Activated T-helper 17 cell treated with anti-CD3 and anti-CD28 coated beads, Interleukin-2, amount 50 U/mL, for 72 hours (primary cell): ENCODE data around the gene TUNAR. TPM values are rescaled to one million over a fixed set of nuclear protein-coding genes. Genes with fewer than 3 reads are reported as not detected.

ENCODE experiments used
- ATAC-seq: fragments of 150-1000 bp; cut with Tn5 transposase; replicated peaks from 2 replicates; pipeline ENCODE4 v1.10.0; 2021; ENCODE audit warnings: mild to moderate bottlenecking, moderate library complexity
- H3K27ac Mint-ChIP-seq: one replicate; pipeline ENCODE4 v1.8.0; 2022; ENCODE audit warnings: mixed read lengths
- H3K27me3 Mint-ChIP-seq: one replicate; pipeline ENCODE4 v1.8.0; 2022; ENCODE audit warnings: mixed read lengths
- H3K36me3 Mint-ChIP-seq: one replicate; pipeline ENCODE4 v1.8.0; 2022; ENCODE audit warnings: low read depth, mild to moderate bottlenecking, mixed read lengths
- H3K4me1 Mint-ChIP-seq: one replicate; pipeline ENCODE4 v1.8.0; 2022; ENCODE audit warnings: mixed read lengths
- H3K4me3 Mint-ChIP-seq: one replicate; pipeline ENCODE4 v1.8.0; 2022; ENCODE audit warnings: mild to moderate bottlenecking, mixed read lengths
- H3K9me3 Mint-ChIP-seq: one replicate; pipeline ENCODE4 v1.8.0; 2022; ENCODE audit warnings: mixed read lengths
- total RNA-seq, 2 donors: library from RNA; stranded (reverse); gene quantifications; one replicate each; pipeline ENCODE4 v1.2.3, GENCODE V29; 2022

Gene TUNAR
- total RNA-seq, 2 donors from 2014 or later: not detected

DNA sequence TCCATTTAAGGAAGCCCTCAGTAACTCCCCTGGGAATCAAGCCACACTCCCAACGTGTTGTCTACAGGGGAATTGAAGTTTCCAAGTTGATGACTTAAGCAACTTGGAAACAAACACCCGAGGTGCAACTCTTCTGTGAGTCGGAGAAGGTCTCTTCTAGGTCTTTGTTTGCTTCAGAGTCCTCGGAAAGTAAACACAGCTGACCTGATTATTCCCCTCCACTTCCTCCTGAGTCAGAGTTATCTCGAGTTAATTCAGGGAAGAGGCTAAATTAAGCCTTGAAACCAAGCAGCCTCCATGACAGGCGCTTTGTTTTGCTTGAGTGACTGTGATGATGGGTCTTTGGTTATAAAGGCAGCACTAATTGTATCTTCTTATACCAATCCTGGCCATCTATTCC lies 41.8 kb downstream of the TUNAR start:
- Mint-ChIP-seq H3K27ac (no peak overlapping the region), H3K4me1 (no peaks in the 10 kb centered on the region), H3K9me3 (no peaks in the 10 kb centered on the region), H3K36me3 (no peaks in the 10 kb centered on the region), H3K4me3 (no peak overlapping the region), H3K27me3 (peaks cover 38% of the 10 kb centered on the region)
- ATAC-seq: no peak

- Mint-ChIP-seq H3K27ac (no peak overlapping the region), H3K4me1 (no peaks in the 10 kb centered on the region), H3K9me3 (no peaks in the 10 kb centered on the region), H3K27me3 (peaks cover 43% of the 10 kb centered on the region), H3K4me3 (no peak overlapping the region), H3K36me3 (no peaks in the 10 kb centered on the region)
- ATAC-seq: no peak
Observed at GRCh38 chr14:95920769-95921438, 44.3 kb downstream of the TUNAR start.

GRCh38 chr14:95922080-95922479 lies 45.4 kb downstream of the TUNAR start:
- no peaks in the 10 kb centered on the region for H3K4me1 Mint-ChIP-seq
- H3K4me3 Mint-ChIP-seq: no peak overlapping the region

DNA sequence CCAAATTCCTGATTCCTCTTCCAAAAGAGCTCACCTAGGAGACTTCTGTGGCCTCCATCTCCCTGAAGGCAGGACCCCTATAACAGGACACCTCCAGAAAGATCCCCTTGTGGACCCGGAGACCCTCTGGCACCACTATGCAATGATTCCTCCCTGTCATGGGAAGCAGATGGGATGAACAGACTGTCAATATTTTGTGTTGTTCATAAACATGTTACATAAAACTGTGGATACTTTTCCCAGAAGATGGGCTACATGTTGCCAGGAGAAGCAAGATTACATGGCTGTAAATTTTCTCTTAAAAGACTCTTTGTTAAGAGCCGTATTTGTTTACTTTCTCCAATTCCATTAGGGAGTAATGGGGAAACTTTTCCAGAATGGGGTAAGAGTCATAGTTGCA lies 52.1 kb downstream of the TUNAR start:
- H3K27me3 Mint-ChIP-seq: peaks cover 31% of the 10 kb centered on the region

More at GRCh38 chr14:95922080-95922479, 45.4 kb downstream of the TUNAR start:
- Mint-ChIP-seq H3K36me3 (no peaks in the 10 kb centered on the region), H3K27me3 (peaks cover 38% of the 10 kb centered on the region), H3K27ac (no peak overlapping the region), H3K9me3 (no peaks in the 10 kb centered on the region)
- ATAC-seq: no peak

DNA sequence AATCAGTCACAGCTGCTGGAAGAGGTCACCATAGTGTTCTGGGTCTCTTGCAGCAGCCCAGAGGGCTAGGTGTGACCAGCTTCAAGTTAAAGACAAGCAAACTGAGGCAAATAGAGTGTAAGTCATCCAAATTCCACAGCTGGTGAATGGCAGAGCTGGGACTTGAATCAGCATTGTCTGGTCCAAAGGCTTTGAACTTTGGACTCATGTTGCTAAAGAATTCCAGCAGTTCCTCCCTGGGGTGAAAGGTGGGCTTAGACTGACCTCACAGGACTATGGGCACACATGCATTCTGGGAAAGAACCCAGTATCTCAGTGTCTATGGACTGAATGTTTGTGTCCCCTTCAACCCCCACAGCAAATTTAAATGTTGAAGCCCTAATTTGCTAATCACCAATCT lies 54.8 kb downstream of the TUNAR start:
- Mint-ChIP-seq H3K9me3 (no peaks in the 10 kb centered on the region), H3K27ac (no peak overlapping the region), H3K27me3 (peaks cover 21% of the 10 kb centered on the region), H3K4me1 (no peaks in the 10 kb centered on the region), H3K36me3 (no peaks in the 10 kb centered on the region), H3K4me3 (no peak overlapping the region)
- ATAC-seq: no peak

More for the DNA sequence above, 52.1 kb downstream of the TUNAR start:
- Mint-ChIP-seq H3K4me3 (no peak overlapping the region), H3K36me3 (no peaks in the 10 kb centered on the region), H3K9me3 (no peaks in the 10 kb centered on the region), H3K27ac (no peak overlapping the region), H3K4me1 (no peaks in the 10 kb centered on the region)
- ATAC-seq: no peak

DNA sequence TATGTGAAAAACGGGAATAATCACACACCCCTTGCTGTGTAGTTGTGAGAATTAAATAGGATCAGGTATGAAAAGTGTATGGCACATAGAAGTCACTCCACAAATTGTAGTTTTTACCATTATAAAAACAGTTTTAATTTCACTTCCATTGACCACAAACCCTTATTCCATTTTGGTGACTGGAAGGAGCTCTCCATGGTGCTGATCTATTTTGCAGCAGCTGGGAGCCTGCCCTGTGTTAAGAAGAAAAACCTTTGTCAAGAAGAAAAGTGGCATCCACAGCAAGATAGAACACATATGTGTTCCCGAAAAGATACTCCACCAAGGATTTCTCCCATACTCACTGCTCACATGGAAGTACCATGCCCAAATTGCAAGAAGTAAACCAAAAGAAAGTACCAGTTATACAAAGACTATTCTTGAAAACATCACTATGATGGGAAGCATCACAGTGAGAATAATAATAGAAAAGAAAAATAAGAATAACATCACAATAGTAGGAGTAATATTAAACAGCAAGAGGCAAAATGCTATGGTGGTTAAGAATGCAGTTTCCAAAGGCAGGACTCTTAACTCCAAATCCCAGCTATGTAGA lies 58.7 kb downstream of the TUNAR start:
- Mint-ChIP-seq H3K27ac (no peak overlapping the region), H3K9me3 (no peaks in the 10 kb centered on the region)

DNA sequence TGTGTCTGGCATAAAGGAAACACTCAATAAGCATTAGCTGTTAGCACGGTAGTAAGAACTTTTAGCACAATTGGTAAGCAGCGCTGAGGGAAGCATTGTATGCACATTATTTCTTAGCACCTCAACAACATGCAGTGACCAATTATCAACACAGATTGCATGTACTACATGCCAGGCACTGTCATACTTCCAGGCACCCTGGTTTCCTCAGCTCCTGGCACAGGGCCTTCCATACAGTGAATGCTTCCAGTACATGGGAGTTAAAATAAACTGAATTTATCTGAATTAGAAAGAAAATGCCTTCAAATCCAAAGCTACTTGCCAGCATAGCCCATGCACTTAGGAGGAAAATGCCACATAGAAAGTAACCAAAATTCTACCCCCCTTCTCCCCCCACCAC lies 59.4 kb downstream of the TUNAR start:
- no peak overlapping the region for H3K27ac Mint-ChIP-seq
- no peak for ATAC-seq
- H3K27me3 Mint-ChIP-seq: peaks cover 19% of the 10 kb centered on the region

More for the DNA sequence above, 58.7 kb downstream of the TUNAR start:
- no peak for ATAC-seq
- no peaks in the 10 kb centered on the region for H3K4me1 Mint-ChIP-seq
- H3K36me3 Mint-ChIP-seq: no peaks in the 10 kb centered on the region
- no peak overlapping the region for H3K4me3 Mint-ChIP-seq
- peaks cover 14% of the 10 kb centered on the region for H3K27me3 Mint-ChIP-seq

DNA sequence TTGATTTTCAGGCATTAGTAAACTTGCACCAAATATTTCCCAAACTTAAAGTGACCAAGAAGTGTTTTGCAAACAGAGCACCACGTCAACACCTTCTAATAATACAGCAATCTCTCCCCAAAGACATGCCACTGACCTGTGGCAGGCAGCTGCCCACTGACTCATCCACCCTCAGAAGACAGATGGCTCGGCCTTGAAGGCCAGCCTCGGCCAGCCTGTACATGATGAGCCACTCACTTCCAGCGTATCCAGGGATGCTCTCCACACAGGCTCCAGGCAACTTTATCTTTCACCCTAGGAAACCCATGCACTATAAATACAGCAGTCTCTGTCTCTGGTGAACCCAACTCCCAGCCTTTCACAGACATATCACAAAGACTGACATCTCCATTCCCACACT lies 62.7 kb downstream of the TUNAR start:
- H3K4me1 Mint-ChIP-seq: no peaks in the 10 kb centered on the region
- no peak overlapping the region for H3K27ac Mint-ChIP-seq
- H3K36me3 Mint-ChIP-seq: no peaks in the 10 kb centered on the region
- no peak overlapping the region for H3K4me3 Mint-ChIP-seq
- ATAC-seq: no peak
- H3K27me3 Mint-ChIP-seq: peaks cover 22% of the 10 kb centered on the region
- peaks cover 3% of the 10 kb centered on the region for H3K9me3 Mint-ChIP-seq

More for the DNA sequence above, 59.4 kb downstream of the TUNAR start:
- Mint-ChIP-seq H3K4me3 (no peak overlapping the region), H3K36me3 (no peaks in the 10 kb centered on the region), H3K4me1 (no peaks in the 10 kb centered on the region), H3K9me3 (peaks cover 2% of the 10 kb centered on the region)

- Mint-ChIP-seq H3K9me3 (peaks cover 7% of the 10 kb centered on the region), H3K36me3 (no peaks in the 10 kb centered on the region), H3K4me3 (no peak overlapping the region), H3K27ac (no peak overlapping the region), H3K4me1 (no peaks in the 10 kb centered on the region), H3K27me3 (peaks cover 37% of the 10 kb centered on the region)
- ATAC-seq: no peak
Observed at GRCh38 chr14:95941897-95942296, 65.3 kb downstream of the TUNAR start.

DNA sequence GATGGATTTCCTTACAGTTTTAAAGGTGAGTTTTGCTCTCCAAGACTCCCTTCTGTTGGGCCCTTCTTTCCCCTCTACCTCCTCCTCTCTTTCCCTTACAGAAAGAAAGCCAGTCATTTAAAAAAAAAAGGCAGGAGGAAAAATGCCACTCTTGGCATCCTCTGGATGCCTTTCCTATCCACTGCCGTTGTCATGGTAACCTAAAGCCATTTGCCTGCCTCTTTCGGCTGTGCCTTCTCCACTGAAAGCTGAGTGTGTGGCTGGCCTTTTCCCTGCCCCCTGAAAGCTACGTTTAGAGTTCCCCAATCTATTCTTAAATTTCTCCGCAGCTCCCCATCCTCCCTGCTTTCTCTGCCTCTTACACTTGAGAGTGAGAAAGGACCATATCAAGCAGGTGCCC lies 67.1 kb downstream of the TUNAR start:
- no peaks in the 10 kb centered on the region for H3K36me3 Mint-ChIP-seq
- H3K27me3 Mint-ChIP-seq: peaks cover 43% of the 10 kb centered on the region
- no peak overlapping the region for H3K4me3 Mint-ChIP-seq
- H3K9me3 Mint-ChIP-seq: peaks cover 7% of the 10 kb centered on the region
- no peak for ATAC-seq
- H3K4me1 Mint-ChIP-seq: no peaks in the 10 kb centered on the region
- H3K27ac Mint-ChIP-seq: no peak overlapping the region

GRCh38 chr14:95944462-95944861 lies 67.8 kb downstream of the TUNAR start:
- peaks cover 41% of the 10 kb centered on the region for H3K27me3 Mint-ChIP-seq
- no peaks in the 10 kb centered on the region for H3K4me1 Mint-ChIP-seq
- ATAC-seq: no peak
- no peak overlapping the region for H3K4me3 Mint-ChIP-seq
- H3K36me3 Mint-ChIP-seq: no peaks in the 10 kb centered on the region
- peaks cover 7% of the 10 kb centered on the region for H3K9me3 Mint-ChIP-seq
- no peak overlapping the region for H3K27ac Mint-ChIP-seq

DNA sequence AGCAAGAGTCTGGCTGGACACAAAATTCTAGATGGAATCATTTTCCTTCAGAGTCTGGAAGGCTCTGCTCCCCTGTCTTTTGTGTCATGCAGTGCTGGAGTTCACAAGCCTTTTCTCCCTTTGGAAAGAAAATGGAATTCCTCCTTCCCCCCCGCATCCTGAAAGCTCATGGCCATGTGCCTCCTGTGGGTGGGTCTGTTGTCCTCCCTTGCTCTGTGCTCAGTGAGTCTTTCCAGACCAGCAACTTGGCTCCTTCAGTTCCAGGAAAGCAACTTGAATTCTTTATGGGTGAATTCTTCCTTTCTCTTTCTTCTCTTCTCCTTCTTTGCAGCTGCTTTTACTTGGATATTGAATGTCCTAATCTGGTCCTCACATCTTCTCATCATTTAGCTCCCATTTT lies 70.2 kb downstream of the TUNAR start:
- Mint-ChIP-seq H3K4me1 (no peaks in the 10 kb centered on the region), H3K27ac (no peak overlapping the region), H3K9me3 (peaks cover 4% of the 10 kb centered on the region), H3K4me3 (no peak overlapping the region), H3K36me3 (no peaks in the 10 kb centered on the region), H3K27me3 (peaks cover 38% of the 10 kb centered on the region)
- ATAC-seq: no peak

- H3K27me3 Mint-ChIP-seq: peaks cover 42% of the 10 kb centered on the region
- H3K4me3 Mint-ChIP-seq: no peak overlapping the region
- no peaks in the 10 kb centered on the region for H3K36me3 Mint-ChIP-seq
- peaks cover 4% of the 10 kb centered on the region for H3K9me3 Mint-ChIP-seq
- ATAC-seq: no peak
- H3K27ac Mint-ChIP-seq: no peak overlapping the region
- no peaks in the 10 kb centered on the region for H3K4me1 Mint-ChIP-seq
Observed at GRCh38 chr14:95948558-95948981, 71.9 kb downstream of the TUNAR start.

DNA sequence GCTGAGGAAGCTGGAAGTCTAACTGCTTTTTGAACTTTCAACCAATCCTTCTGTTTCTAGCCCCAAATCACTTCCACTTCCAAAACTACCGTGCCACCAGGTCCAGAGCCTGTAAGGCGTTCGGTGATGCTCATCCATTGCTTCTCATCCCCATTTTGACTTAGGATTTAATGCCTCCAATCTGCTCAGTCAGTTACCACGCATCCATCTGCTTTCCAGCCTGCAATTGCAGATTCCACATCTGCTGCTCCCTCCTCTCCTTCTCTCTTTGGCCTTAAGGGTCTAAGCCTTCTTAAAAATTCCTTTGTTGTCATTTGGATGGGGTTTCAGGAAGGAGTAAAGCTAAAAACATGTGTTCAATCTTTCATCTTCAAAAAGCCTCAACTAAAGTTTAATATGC lies 74.7 kb downstream of the TUNAR start:
- no peaks in the 10 kb centered on the region for H3K4me1 Mint-ChIP-seq
- H3K9me3 Mint-ChIP-seq: no peaks in the 10 kb centered on the region
- no peak overlapping the region for H3K4me3 Mint-ChIP-seq
- no peak for ATAC-seq
- no peak overlapping the region for H3K27ac Mint-ChIP-seq
- no peaks in the 10 kb centered on the region for H3K36me3 Mint-ChIP-seq
- peaks cover 44% of the 10 kb centered on the region for H3K27me3 Mint-ChIP-seq

DNA sequence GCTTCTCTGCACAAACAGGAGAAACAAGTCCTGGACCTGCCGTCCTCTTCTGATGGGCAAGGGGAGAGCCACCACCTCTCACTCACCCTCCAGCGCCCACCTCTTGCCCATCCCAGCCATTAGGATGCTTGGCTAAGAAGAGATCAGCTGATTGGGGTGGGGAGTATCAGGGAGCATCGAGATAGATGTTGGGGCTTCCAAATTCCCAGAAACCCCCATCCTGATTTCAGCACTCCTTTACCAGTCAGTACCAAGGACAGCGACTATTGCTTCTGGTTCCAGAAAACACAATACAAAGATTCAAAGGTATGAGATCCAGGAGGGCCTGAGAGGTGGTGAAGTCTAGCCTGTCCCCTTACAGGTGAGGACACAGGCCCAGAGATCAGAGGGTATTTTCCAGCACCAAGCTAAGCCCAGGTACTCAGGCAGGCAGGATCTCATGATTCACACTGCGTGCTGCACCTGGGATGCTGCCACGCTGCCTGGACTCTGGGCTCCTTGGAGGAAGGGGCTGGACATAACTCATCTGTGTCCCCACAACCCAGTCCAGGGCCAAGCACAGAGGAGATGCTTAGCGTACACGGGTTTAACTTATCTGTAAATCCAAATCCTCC lies 76.6 kb downstream of the TUNAR start:
- H3K4me1 Mint-ChIP-seq: no peaks in the 10 kb centered on the region
- no peaks in the 10 kb centered on the region for H3K9me3 Mint-ChIP-seq
- H3K36me3 Mint-ChIP-seq: no peaks in the 10 kb centered on the region
- no peak overlapping the region for H3K27ac Mint-ChIP-seq
- peaks cover 38% of the 10 kb centered on the region for H3K27me3 Mint-ChIP-seq
- no peak for ATAC-seq
- no peak overlapping the region for H3K4me3 Mint-ChIP-seq
